Calu3 (cell line): Measurements from ENCODE around the gene SMCO4. TPM values are rescaled to one million over a fixed set of nuclear protein-coding genes. Genes with fewer than 3 reads are reported as not detected.

ENCODE experiments used
- BruUV-seq: library from RNA; stranded (reverse); fragments of 400-500 nt; replicated peaks from 2 replicates; lab custom pipeline; 2021; lab: Mats Ljungman, UMichigan
- CTCF ChIA-PET: fragments of 300-600 bp; sonication (Branson Sonifier 250); formaldehyde crosslinking; loops from one replicate; lab custom pipeline; 2022; ENCODE audit warnings: antibody characterized with exemption; lab: Charles Lee
- DNase-seq: peaks from one replicate; pipeline ENCODE4 v3.0.0; 2022
- H3K27ac Mint-ChIP-seq: one replicate; pipeline ENCODE4 v1.8.0; 2022; ENCODE audit warnings: mixed read lengths; ENCODE audit not compliant: unreplicated experiment
- H3K27me3 Mint-ChIP-seq: one replicate; pipeline ENCODE4 v1.8.0; 2022; ENCODE audit warnings: mixed read lengths; ENCODE audit not compliant: unreplicated experiment
- H3K36me3 Mint-ChIP-seq: one replicate; pipeline ENCODE4 v1.8.0; 2022; ENCODE audit warnings: mild to moderate bottlenecking, moderate library complexity, mixed read lengths; ENCODE audit not compliant: insufficient read depth, unreplicated experiment
- H3K4me1 Mint-ChIP-seq: one replicate; pipeline ENCODE4 v1.8.0; 2022; ENCODE audit warnings: mild to moderate bottlenecking, low read depth, mixed read lengths; ENCODE audit not compliant: unreplicated experiment
- H3K4me3 Mint-ChIP-seq: one replicate; pipeline ENCODE4 v1.8.0; 2022; ENCODE audit warnings: mild to moderate bottlenecking, low read depth, moderate library complexity, mixed read lengths; ENCODE audit not compliant: unreplicated experiment
- H3K9me3 Mint-ChIP-seq: one replicate; pipeline ENCODE4 v1.8.0; 2022; ENCODE audit warnings: low read depth, mixed read lengths; ENCODE audit not compliant: unreplicated experiment
- intact Hi-C: fragments of 100-400 bp; cut with micrococcal nuclease; formaldehyde crosslinking; loops from one replicate; pipeline ENCODE4 v1.10.0; 2022; ENCODE audit not compliant: unreplicated experiment
- total RNA-seq: library from RNA; stranded (reverse); gene quantifications from 2 replicates; pipeline ENCODE4 v1.2.3, GENCODE V29; 2022
- TF ChIP-seq, protein P1 (sequence below): fragments of 200-600 bp; IDR thresholded peaks from one replicate; pipeline ENCODE4 v1.8.0; 2022; ENCODE audit warnings: antibody characterized with exemption; ENCODE audit not compliant: unreplicated experiment

Gene SMCO4
- total RNA-seq, 1 experiment from 2014 or later, result 16.4 TPM

DNA sequence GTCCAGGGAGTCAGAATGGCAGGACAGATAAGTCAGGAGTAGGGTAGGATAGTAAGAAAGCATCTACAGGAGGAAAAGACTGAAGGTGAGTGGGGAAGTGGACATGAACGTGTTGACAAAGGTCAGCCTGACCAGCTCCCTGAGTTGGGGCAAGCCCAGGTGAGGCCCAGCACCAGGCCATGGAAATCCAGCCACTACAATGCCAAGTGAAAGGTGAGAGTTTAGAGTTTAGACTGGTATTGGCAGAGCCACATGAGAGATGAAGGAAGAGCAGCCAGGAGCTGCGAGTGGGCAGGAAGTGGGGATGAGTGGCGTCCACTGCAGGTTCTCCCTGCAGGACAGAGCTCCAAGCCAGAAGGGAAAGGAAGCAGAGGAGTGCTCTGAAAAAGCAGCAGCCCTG is 16.5 kb upstream of the SMCO4 start:
- H3K27me3 Mint-ChIP-seq, result no peaks in the 10 kb centered on the region
- no TSS peak for BruUV-seq
- H3K9me3 Mint-ChIP-seq, result no peaks in the 10 kb centered on the region
- no peak overlapping the region for H3K4me3 Mint-ChIP-seq
- no peaks in the 10 kb centered on the region for H3K4me1 Mint-ChIP-seq
- intact Hi-C loops, result no loop called here
- DNase-seq, result no peak
- CTCF ChIA-PET, result no interaction called here
- H3K27ac Mint-ChIP-seq, result no peak overlapping the region
- H3K36me3 Mint-ChIP-seq, result no peaks in the 10 kb centered on the region
- TF ChIP-seq, protein P1, sequence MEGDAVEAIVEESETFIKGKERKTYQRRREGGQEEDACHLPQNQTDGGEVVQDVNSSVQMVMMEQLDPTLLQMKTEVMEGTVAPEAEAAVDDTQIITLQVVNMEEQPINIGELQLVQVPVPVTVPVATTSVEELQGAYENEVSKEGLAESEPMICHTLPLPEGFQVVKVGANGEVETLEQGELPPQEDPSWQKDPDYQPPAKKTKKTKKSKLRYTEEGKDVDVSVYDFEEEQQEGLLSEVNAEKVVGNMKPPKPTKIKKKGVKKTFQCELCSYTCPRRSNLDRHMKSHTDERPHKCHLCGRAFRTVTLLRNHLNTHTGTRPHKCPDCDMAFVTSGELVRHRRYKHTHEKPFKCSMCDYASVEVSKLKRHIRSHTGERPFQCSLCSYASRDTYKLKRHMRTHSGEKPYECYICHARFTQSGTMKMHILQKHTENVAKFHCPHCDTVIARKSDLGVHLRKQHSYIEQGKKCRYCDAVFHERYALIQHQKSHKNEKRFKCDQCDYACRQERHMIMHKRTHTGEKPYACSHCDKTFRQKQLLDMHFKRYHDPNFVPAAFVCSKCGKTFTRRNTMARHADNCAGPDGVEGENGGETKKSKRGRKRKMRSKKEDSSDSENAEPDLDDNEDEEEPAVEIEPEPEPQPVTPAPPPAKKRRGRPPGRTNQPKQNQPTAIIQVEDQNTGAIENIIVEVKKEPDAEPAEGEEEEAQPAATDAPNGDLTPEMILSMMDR, result no peak

DNA sequence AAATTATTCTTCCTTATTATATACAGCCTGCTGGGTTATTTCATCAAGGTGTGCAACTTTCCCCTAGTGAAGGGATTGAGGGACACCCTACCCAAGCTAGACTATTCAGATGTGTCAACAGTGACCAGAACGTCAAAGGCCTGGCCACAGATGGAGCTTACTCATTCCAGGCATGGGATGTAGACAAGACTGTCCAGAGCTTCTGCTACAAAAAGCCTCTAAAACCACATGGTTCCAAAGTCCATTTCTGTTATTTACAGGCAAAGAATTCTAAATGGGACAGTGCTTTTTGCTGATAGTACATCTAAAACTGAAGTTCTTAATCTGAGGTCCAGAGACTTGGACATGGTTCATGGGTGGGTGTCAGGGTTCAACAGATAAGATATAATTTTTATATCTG is 9.7 kb upstream of the SMCO4 start:
- TF ChIP-seq, protein P1, result no peak
- no peak for DNase-seq
- Mint-ChIP-seq H3K4me3 (no peak overlapping the region), H3K36me3 (no peaks in the 10 kb centered on the region), H3K9me3 (no peaks in the 10 kb centered on the region), H3K27me3 (no peaks in the 10 kb centered on the region), H3K4me1 (no peaks in the 10 kb centered on the region), H3K27ac (no peak overlapping the region)
- no TSS peak for BruUV-seq
- CTCF ChIA-PET, result no interaction called here
- intact Hi-C loops, result no loop called here

DNA sequence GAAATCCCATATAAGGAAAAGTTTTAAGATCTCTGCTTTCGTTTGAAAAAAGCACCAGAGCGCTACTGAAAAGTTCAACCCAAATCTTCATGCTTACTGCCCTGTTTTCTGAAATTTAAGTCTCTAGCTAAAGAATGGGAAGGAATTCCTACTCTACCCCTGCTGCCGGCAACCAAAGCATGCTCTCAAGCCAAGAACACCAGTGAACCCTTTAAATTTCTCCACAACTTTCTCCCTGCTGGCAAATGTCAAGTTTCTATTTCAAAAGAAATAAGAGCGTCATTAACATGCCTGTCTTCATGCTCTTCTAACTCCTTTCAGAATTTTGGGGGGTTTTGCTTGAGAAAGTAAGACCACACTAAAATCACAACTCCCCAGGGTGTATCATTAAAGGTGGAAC is 6.8 kb upstream of the SMCO4 start:
- intact Hi-C loops, result no loop called here
- DNase-seq, result no peak
- Mint-ChIP-seq H3K4me1 (no peaks in the 10 kb centered on the region), H3K36me3 (no peaks in the 10 kb centered on the region), H3K4me3 (no peak overlapping the region), H3K9me3 (no peaks in the 10 kb centered on the region), H3K27ac (no peak overlapping the region), H3K27me3 (no peaks in the 10 kb centered on the region)
- TF ChIP-seq, protein P1, result no peak
- BruUV-seq, result no TSS peak
- CTCF ChIA-PET, result no interaction called here

DNA sequence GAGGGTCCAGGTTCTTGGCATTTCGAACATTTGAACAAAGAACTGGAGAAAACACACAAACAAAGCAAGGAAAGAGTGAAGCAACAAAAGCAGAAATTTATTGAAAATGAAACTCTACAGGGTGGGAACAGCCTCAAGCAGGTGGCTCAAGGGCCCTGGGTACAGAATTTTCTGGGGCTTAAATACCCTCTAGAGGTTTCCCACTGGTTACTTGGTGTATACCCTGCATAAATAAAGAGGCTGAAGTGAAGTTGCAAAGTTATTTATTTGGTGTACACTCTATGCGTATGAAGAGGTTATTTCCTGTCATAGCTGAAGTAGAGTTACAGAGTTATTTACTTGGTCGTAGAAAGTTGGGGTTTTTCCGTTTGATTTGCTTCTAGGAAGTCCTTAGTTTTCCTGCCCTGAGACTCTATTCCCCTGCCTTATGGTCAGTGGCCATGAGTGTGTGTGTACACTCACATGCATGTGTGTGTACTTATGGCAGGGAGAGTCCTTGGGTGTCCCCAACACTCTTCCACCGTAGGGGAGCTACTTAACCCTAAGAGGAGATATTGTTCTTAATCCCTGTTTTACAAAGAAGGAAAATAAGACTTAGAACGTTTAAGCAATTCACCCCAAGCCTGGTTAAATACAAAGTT is 5.6 kb upstream of the SMCO4 start:
- peaks cover 1% of the 10 kb centered on the region for H3K36me3 Mint-ChIP-seq
- no peak overlapping the region for H3K4me3 Mint-ChIP-seq
- H3K27me3 Mint-ChIP-seq, result no peaks in the 10 kb centered on the region
- H3K27ac Mint-ChIP-seq, result no peak overlapping the region
- peaks cover 6% of the 10 kb centered on the region for H3K4me1 Mint-ChIP-seq
- no peak for DNase-seq
- TF ChIP-seq, protein P1, result no peak
- no TSS peak for BruUV-seq
- intact Hi-C loops, result no loop called here
- H3K9me3 Mint-ChIP-seq, result no peaks in the 10 kb centered on the region
- CTCF ChIA-PET, result no interaction called here
